BLaER1 (cell line): ENCODE results near the gene TIMM23.
A peak's percentile ranks its signal among the peaks of the same experiment; 100 is the strongest.
"Not testable (repeated sequence)": the region's sequence is repeated elsewhere in the genome, so short reads cannot be mapped to it uniquely, and the experiment has no call there.

Experiments used
- H3K27ac ChIP-seq: shearing (Covaris generic); formaldehyde crosslinking; 2 replicates; pipeline ENCODE4 v1.8.1; 2022
- H3K27me3 ChIP-seq: shearing (Covaris generic); formaldehyde crosslinking; 2 replicates; pipeline ENCODE4 v1.8.1; 2022
- H3K36me3 ChIP-seq: shearing (Covaris generic); formaldehyde crosslinking; 2 replicates; pipeline ENCODE4 v1.8.1; 2022
- H3K4me1 ChIP-seq: shearing (Covaris generic); formaldehyde crosslinking; 2 replicates; pipeline ENCODE4 v1.8.1; 2022
- H3K4me2 ChIP-seq: shearing (Covaris generic); formaldehyde crosslinking; 2 replicates; pipeline ENCODE4 v1.8.1; 2022
- H3K4me3 ChIP-seq: shearing (Covaris generic); formaldehyde crosslinking; 2 replicates; pipeline ENCODE4 v1.8.1; 2022
- H3K9ac ChIP-seq: shearing (Covaris generic); formaldehyde crosslinking; 2 replicates; pipeline ENCODE4 v1.8.1; 2022
- H3K9me3 ChIP-seq: shearing (Covaris generic); formaldehyde crosslinking; 2 replicates; pipeline ENCODE4 v1.8.1; 2022
- H4K20me1 ChIP-seq: shearing (Covaris generic); formaldehyde crosslinking; 2 replicates; pipeline ENCODE4 v1.8.1; 2022

Gene TIMM23, protein sequence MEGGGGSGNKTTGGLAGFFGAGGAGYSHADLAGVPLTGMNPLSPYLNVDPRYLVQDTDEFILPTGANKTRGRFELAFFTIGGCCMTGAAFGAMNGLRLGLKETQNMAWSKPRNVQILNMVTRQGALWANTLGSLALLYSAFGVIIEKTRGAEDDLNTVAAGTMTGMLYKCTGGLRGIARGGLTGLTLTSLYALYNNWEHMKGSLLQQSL

DNA sequence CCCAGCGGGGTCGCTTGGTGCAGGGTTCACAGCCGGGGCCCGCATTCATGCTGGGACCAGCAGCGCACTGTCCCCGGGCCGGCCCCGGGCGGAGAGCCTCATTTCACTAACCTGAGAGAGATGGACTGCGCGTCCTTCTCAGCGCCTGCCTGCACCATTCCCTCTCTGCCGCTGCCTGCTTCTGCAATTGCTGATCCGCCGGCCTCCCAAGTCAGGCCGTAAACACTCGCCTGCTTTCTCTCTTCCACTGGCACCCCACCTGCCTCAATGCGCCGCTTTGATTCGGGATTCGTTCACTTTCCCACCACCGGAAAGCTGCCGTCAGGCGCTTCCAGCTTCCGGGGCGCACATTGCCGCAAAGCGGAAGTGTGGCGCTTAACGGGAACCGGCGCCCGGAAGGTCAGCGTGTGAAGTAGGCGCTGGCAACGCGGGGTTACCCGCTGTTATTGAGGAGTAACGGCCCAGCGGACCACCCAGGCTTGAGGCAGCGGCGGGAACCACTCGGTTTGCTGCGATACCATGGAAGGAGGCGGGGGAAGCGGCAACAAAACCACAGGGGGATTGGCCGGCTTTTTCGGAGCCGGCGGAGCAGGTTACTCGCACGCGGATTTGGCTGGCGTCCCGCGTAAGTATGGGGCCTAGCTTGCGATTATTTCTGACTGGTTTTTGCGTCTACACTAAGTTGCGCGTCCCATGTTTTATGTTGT, at the start of gene TIMM23:
TSS of gene TIMM23 (plus strand) at position 384 of the 707 bp plus-strand sequence. CDS start at position 520, 136 bp downstream.
- peak within 1 kb of the TSS; percentile 82 for H3K27ac ChIP-seq
- H3K36me3 ChIP-seq = peaks cover 15% of the 10 kb centered on the region

GRCh38 chr10:45926790-45927189, 45.5 kb upstream of the TIMM23 start:
- Histone ChIP-seq H3K9me3 (peaks cover 15% of the 10 kb centered on the region), H3K36me3 (peaks cover 18% of the 10 kb centered on the region)
- not testable (repeated sequence) for H3K4me1 ChIP-seq, H3K9ac ChIP-seq, H3K4me2 ChIP-seq, H3K4me3 ChIP-seq, H4K20me1 ChIP-seq, H3K27me3 ChIP-seq, H3K27ac ChIP-seq

More for the DNA sequence above, at the start of gene TIMM23:
- Histone ChIP-seq H3K9ac (peak within 1 kb of the TSS; percentile 86), H3K4me1 (peaks cover 22% of the 10 kb centered on the region), H3K4me3 (peak within 1 kb of the TSS; percentile 79), H3K4me2 (peak within 1 kb of the TSS; percentile 83), H4K20me1 (peaks cover 46% of the 10 kb centered on the region)
- H3K9me3 ChIP-seq, H3K27me3 ChIP-seq: not testable (repeated sequence)

DNA sequence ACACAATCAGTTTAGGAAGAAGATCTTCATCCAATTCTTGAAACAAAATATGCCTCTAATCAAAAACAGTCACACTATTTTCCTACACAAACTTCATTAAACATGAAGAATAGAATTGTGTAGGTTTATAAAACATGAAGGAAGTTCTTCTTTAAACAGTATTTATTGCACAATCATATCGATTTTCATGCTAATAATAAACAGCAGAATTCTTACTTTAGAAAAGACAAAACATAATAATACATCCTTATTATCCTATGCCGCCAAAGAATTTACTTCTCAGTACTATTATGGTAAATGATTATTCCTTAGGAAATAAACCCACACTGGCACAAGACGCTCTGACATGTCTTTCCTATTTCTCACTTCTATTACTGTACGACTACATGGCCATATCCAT, 41.0 kb upstream of the TIMM23 start:
- H3K4me2 ChIP-seq, H3K27me3 ChIP-seq, H3K9ac ChIP-seq, H3K4me1 ChIP-seq, H3K4me3 ChIP-seq, H4K20me1 ChIP-seq, H3K27ac ChIP-seq: not testable (repeated sequence)
- Histone ChIP-seq H3K36me3 (peaks cover 22% of the 10 kb centered on the region), H3K9me3 (peaks cover 12% of the 10 kb centered on the region)

DNA sequence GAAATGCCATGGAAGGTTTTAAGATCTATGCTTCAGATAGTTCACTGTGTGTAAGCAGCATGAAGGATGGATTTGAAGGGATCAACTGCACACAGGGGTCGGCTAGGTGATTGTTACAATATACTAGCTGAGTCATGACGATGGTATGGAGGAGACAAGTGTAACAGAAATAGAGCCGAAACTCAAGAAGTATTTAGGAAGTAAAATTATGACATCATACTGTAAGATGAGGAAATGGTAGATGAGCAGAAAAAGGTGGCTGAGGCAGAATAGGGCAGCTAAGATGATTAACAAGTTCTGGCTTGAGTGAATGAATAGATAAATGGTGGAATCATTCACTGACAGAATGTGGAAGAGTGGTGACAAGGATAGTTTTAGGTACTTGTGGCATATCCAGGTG, 37.5 kb upstream of the TIMM23 start:
- H3K27ac ChIP-seq, H3K4me2 ChIP-seq, H3K4me1 ChIP-seq, H4K20me1 ChIP-seq, H3K9ac ChIP-seq, H3K4me3 ChIP-seq, H3K27me3 ChIP-seq, H3K9me3 ChIP-seq: not testable (repeated sequence)
- H3K36me3 ChIP-seq = peaks cover 17% of the 10 kb centered on the region; the same call in 1 of the 2 replicates

GRCh38 chr10:45939176-45939697, 33.1 kb upstream of the TIMM23 start:
- H3K27ac ChIP-seq, H3K4me3 ChIP-seq, H3K4me2 ChIP-seq, H3K9ac ChIP-seq, H3K4me1 ChIP-seq, H3K9me3 ChIP-seq, H3K27me3 ChIP-seq, H4K20me1 ChIP-seq: not testable (repeated sequence)
- peaks cover 13% of the 10 kb centered on the region for H3K36me3 ChIP-seq

- not testable (repeated sequence) for H3K9ac ChIP-seq, H3K4me3 ChIP-seq, H3K27me3 ChIP-seq, H3K9me3 ChIP-seq, H4K20me1 ChIP-seq, H3K4me1 ChIP-seq, H3K27ac ChIP-seq, H3K4me2 ChIP-seq
- H3K36me3 ChIP-seq = peaks cover 19% of the 10 kb centered on the region
Measured at GRCh38 chr10:45941196-45941595, 31.1 kb upstream of the TIMM23 start.

- not testable (repeated sequence) for H3K4me3 ChIP-seq
Measured at GRCh38 chr10:45945476-45945875, 26.8 kb upstream of the TIMM23 start.

DNA sequence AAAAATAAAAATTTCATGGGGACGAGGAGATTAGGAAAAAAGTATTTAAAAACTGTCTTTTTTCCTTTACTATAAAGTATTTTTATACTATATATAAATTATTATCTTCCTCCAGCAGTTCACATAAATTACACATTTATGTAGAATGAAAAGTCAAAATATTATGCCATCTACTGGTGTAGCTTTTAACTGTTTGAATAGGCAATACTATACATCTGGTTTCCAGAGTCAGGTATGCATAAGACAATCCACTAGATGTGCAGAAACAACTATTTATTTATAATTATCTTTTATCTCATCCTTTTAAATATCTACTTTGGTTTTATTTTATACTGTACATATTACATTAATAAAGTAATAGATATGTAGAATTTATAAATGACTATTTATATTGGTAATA, 24.9 kb upstream of the TIMM23 start:
- H3K4me1 ChIP-seq, H3K27me3 ChIP-seq, H3K4me3 ChIP-seq, H4K20me1 ChIP-seq, H3K9me3 ChIP-seq, H3K27ac ChIP-seq, H3K9ac ChIP-seq, H3K4me2 ChIP-seq: not testable (repeated sequence)
- H3K36me3 ChIP-seq = peaks cover 34% of the 10 kb centered on the region

More at GRCh38 chr10:45945476-45945875, 26.8 kb upstream of the TIMM23 start:
- not testable (repeated sequence) for H3K9me3 ChIP-seq, H3K4me1 ChIP-seq, H4K20me1 ChIP-seq, H3K27me3 ChIP-seq, H3K4me2 ChIP-seq, H3K27ac ChIP-seq, H3K9ac ChIP-seq
- peaks cover 27% of the 10 kb centered on the region for H3K36me3 ChIP-seq

- not testable (repeated sequence) for H4K20me1 ChIP-seq, H3K9me3 ChIP-seq, H3K4me1 ChIP-seq, H3K4me3 ChIP-seq, H3K27me3 ChIP-seq, H3K9ac ChIP-seq, H3K27ac ChIP-seq, H3K4me2 ChIP-seq
- H3K36me3 ChIP-seq = peaks cover 35% of the 10 kb centered on the region
Measured at GRCh38 chr10:45948801-45949200, 23.5 kb upstream of the TIMM23 start.

DNA sequence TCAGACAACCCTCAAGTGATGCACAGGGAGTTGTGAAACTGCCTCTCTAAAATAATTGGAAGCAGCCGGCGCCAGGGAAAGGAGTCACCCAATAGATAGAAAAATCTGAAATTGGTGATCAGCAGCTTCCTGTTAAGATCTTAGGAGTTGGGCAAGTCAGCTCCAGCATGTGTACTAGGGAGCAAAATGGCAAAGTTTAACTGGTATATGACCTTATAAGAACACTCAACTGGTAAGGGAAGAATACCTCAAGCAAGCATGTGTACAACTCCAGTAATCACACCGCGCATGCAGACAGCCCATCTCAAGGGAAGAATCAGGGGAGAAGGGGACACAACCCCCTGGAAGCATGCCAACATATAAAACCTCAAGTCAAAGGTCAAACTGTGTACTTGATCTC, 17.9 kb upstream of the TIMM23 start:
- peaks cover 39% of the 10 kb centered on the region for H3K36me3 ChIP-seq

GRCh38 chr10:45956634-45957033, 15.7 kb upstream of the TIMM23 start:
- H3K27me3 ChIP-seq, H3K9ac ChIP-seq, H3K4me2 ChIP-seq, H3K4me1 ChIP-seq, H4K20me1 ChIP-seq, H3K27ac ChIP-seq, H3K9me3 ChIP-seq, H3K4me3 ChIP-seq: not testable (repeated sequence)
- peaks cover 30% of the 10 kb centered on the region for H3K36me3 ChIP-seq

More for the DNA sequence above, 17.9 kb upstream of the TIMM23 start:
- H3K27me3 ChIP-seq, H3K9ac ChIP-seq, H4K20me1 ChIP-seq, H3K9me3 ChIP-seq, H3K27ac ChIP-seq, H3K4me3 ChIP-seq, H3K4me2 ChIP-seq, H3K4me1 ChIP-seq: not testable (repeated sequence)

DNA sequence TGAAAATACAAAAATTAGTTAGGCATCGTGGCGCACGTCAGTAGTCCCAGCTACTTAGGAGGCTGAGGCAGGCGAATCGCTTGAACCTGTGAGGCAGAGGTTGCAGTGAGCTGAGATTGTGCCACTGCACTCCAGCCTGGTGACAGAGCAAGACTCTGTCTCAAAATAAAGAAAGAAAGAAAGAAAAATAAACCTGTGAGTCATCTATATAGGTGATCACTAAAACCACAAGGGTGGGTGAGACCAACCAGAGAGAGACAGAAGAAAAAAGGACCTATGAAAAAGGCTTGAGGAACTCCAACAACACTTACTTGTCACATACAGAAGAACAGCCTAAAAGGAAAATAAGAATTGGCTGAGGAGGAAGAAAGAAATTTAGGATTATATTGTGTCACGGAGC, 14.4 kb upstream of the TIMM23 start:
- H3K4me3 ChIP-seq, H3K9me3 ChIP-seq, H4K20me1 ChIP-seq, H3K4me1 ChIP-seq, H3K27me3 ChIP-seq, H3K4me2 ChIP-seq, H3K27ac ChIP-seq, H3K9ac ChIP-seq: not testable (repeated sequence)
- peaks cover 28% of the 10 kb centered on the region for H3K36me3 ChIP-seq

- H3K27ac ChIP-seq, H3K27me3 ChIP-seq, H3K4me3 ChIP-seq, H3K4me1 ChIP-seq, H3K9ac ChIP-seq, H3K9me3 ChIP-seq, H3K4me2 ChIP-seq: not testable (repeated sequence)
- Histone ChIP-seq H3K36me3 (peaks cover 14% of the 10 kb centered on the region), H4K20me1 (peaks cover 11% of the 10 kb centered on the region; the same call in 1 of the 2 replicates)
Measured at GRCh38 chr10:45962686-45963452, 9.4 kb upstream of the TIMM23 start.

DNA sequence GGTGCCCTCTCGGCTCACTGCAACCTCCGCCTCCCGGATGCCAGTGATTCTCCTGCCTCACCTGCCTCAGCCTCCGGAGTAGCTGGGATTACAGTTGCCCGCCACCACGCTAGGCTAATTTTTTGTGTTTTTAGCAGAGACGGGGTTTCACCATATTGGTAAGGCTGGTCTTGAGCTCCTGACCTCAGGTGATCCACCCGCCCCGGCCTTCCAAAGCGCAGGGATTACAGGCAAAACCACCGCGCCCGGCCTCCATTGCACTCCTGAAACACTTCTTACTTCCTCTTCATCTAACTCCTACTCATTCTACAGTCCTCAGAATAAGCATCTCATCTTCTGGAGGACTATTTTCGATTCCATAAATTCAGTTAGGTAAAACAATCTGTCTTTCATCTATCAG, 1.3 kb upstream of the TIMM23 start:
- H3K27ac ChIP-seq, H3K36me3 ChIP-seq, H3K27me3 ChIP-seq, H3K9me3 ChIP-seq: not testable (repeated sequence)
- H3K4me1 ChIP-seq = peaks cover 22% of the 10 kb centered on the region
- H3K4me3 ChIP-seq = peak overlapping the region; percentile 79
- peak overlapping the region; percentile 86 for H3K9ac ChIP-seq
- H3K4me2 ChIP-seq = peak overlapping the region; percentile 75
- H4K20me1 ChIP-seq = peaks cover 56% of the 10 kb centered on the region
